Skeletal muscle cell (primary cell): ENCODE measurements around the gene CEP85.
"Not testable (repeated sequence)": the region's sequence is repeated elsewhere in the genome, so short reads cannot be mapped to it uniquely, and the experiment has no call there.

Source experiments
- DNase-seq: peaks from one replicate; pipeline ENCODE4 v3.0.0-alpha.2; 2010; ENCODE audit warnings: low read depth
- H3K4me3 ChIP-seq: 2 replicates; pipeline ENCODE4 v1.5.1; 2011; ENCODE audit warnings: low read depth, mild to moderate bottlenecking, control low read depth, low read length, moderate library complexity

CEP85 gene

GRCh38 chr1:26220199-26220912, 13.6 kb upstream of the CEP85 start:
- H3K4me3 ChIP-seq: no peak overlapping the region
- DNase-seq: no peak

- DNase-seq: no peak
- H3K4me3 ChIP-seq: no peak overlapping the region
These were observed 12.9 kb upstream of the CEP85 start for GRCh38 chr1:26221094-26221493.

- H3K4me3 ChIP-seq: peak overlapping the region; percentile 43
- DNase-seq: no peak
These were observed 9.4 kb upstream of the CEP85 start for GRCh38 chr1:26224606-26225005.

- H3K4me3 ChIP-seq: peak overlapping the region; percentile 43
- DNase-seq: no peak
These were observed 8.8 kb upstream of the CEP85 start for GRCh38 chr1:26225033-26225831.

GRCh38 chr1:26230682-26231081, 3.3 kb upstream of the CEP85 start:
- DNase-seq: not testable (repeated sequence)

GRCh38 chr1:26234644-26235370, 807 bp downstream of the CEP85 start:
- H3K4me3 ChIP-seq: peak overlapping the region; percentile 90
- DNase-seq: no peak

More at GRCh38 chr1:26230682-26231081, 3.3 kb upstream of the CEP85 start:
- H3K4me3 ChIP-seq: not testable (repeated sequence)

- H3K4me3 ChIP-seq: no peak overlapping the region
- DNase-seq: no peak
These were observed 3.4 kb downstream of the CEP85 start for GRCh38 chr1:26237230-26237966.

GRCh38 chr1:26239936-26240335, 5.9 kb downstream of the CEP85 start:
- H3K4me3 ChIP-seq: no peak overlapping the region
- no peak for DNase-seq

GRCh38 chr1:26252718-26253117, 18.7 kb downstream of the CEP85 start:
- DNase-seq: no peak

GRCh38 chr1:26254404-26254803, 20.4 kb downstream of the CEP85 start:
- DNase-seq: no peak
- no peak overlapping the region for H3K4me3 ChIP-seq

More at GRCh38 chr1:26252718-26253117, 18.7 kb downstream of the CEP85 start:
- H3K4me3 ChIP-seq: no peak overlapping the region

GRCh38 chr1:26257222-26257621, 23.2 kb downstream of the CEP85 start:
- H3K4me3 ChIP-seq: no peak overlapping the region
- DNase-seq: no peak

- DNase-seq: no peak
- H3K4me3 ChIP-seq: no peak overlapping the region
These were observed 25.0 kb downstream of the CEP85 start for GRCh38 chr1:26259005-26259404.

GRCh38 chr1:26259578-26259977, 25.6 kb downstream of the CEP85 start:
- no peak overlapping the region for H3K4me3 ChIP-seq
- no peak for DNase-seq

- H3K4me3 ChIP-seq: no peak overlapping the region
These were observed 29.2 kb downstream of the CEP85 start for GRCh38 chr1:26263212-26263611.

GRCh38 chr1:26265405-26265804, 31.4 kb downstream of the CEP85 start:
- DNase-seq: no peak
- no peak overlapping the region for H3K4me3 ChIP-seq

More at GRCh38 chr1:26263212-26263611, 29.2 kb downstream of the CEP85 start:
- DNase-seq: no peak

GRCh38 chr1:26268290-26269197, 34.5 kb downstream of the CEP85 start:
- H3K4me3 ChIP-seq: no peak overlapping the region
- no peak for DNase-seq

- no peak for DNase-seq
These were observed 35.2 kb downstream of the CEP85 start for GRCh38 chr1:26269198-26269550.

GRCh38 chr1:26274801-26275425, 40.9 kb downstream of the CEP85 start:
- no peak overlapping the region for H3K4me3 ChIP-seq
- DNase-seq: peak; percentile 64

More at GRCh38 chr1:26269198-26269550, 35.2 kb downstream of the CEP85 start:
- no peak overlapping the region for H3K4me3 ChIP-seq
